Stomach (tissue), 9 donors: ENCODE data around the gene CDNF. TPM values are rescaled to one million over a fixed set of nuclear protein-coding genes. Genes with fewer than 3 reads are reported as not detected.

Source experiments
- DNase-seq, 2 donors: peaks; one replicate each; pipeline versions ENCODE4 v3.0.0 to v3.0.0-alpha.2; 2013 to 2019
- H3K27ac ChIP-seq, 5 donors: fragments of 200-600 bp in 4 of 5; sonication (generic) in 4 of 5; one replicate each; pipeline ENCODE4 v1.5.1; 2013 to 2019; ENCODE audit warnings: mild to moderate bottlenecking in 1 of 5, moderate library complexity in 1 of 5
- H3K27me3 ChIP-seq, 3 donors: fragments of 200-600 bp; sonication (generic); one replicate each; pipeline ENCODE4 v1.5.1; 2017 to 2019; ENCODE audit warnings: mixed run types in 1 of 3
- H3K36me3 ChIP-seq, 4 donors: fragments of 200-600 bp; sonication (generic); 1 replicate in 3 of 4; 2 replicates in 1 of 4; pipeline ENCODE4 v1.5.1; 2016 to 2019
- H3K4me1 ChIP-seq, 4 donors: fragments of 200-600 bp; sonication (generic); one replicate each; pipeline ENCODE4 v1.5.1; 2016 to 2019
- H3K4me3 ChIP-seq, 4 donors: fragments of 200-600 bp; sonication (generic) in 3 of 4; one replicate each; pipeline ENCODE4 v1.5.1; 2016 to 2019; ENCODE audit warnings: mild to moderate bottlenecking in 1 of 4
- H3K9me3 ChIP-seq, 4 donors: fragments of 200-600 bp; sonication (generic); one replicate each; pipeline ENCODE4 v1.5.1; 2016 to 2019
- EP300 ChIP-seq: sonication (generic); formaldehyde crosslinking; IDR thresholded peaks from one replicate; pipeline ENCODE4 v1.6.1; 2017; ENCODE audit warnings: antibody characterized with exemption
- POLR2A ChIP-seq, 4 donors: fragments of 450-650 bp; IDR thresholded peaks; one replicate each; pipeline ENCODE4 v1.6.1; 2016; ENCODE audit warnings: antibody characterized with exemption in 4 of 4, control low read depth in 2 of 4, mild to moderate bottlenecking in 1 of 4, moderate library complexity in 1 of 4
- POLR2AphosphoS5 ChIP-seq, 3 donors: sonication (generic); formaldehyde crosslinking; IDR thresholded peaks; one replicate each; pipeline ENCODE4 v1.6.1; 2016; ENCODE audit warnings: antibody characterized with exemption in 3 of 3
- WGBS, 5 donors: extraction: QIAGEN DNeasy Blood & Tissue Kit in 3 of 5; methylation state at CpG; one replicate each; pipeline versions ENCODE4 v1.1.5 to v1.1.7; 2013 to 2018; 5-methylcytosine and 5-hydroxymethylcytosine counted together
- intact Hi-C: fragments of 100-400 bp; cut with DNase I; formaldehyde crosslinking; loops from one replicate; pipeline ENCODE4 v1.15.1; 2023; ENCODE audit warnings: low total_unique reads
- polyA plus RNA-seq, 3 donors: library from polyadenylated mRNA; stranded (reverse); fragments of 200-250 nt; gene quantifications; one replicate each; pipeline ENCODE4 v1.2.3, GENCODE V29; 2013
- total RNA-seq, 5 donors: library from RNA; depleted of rRNA; stranded (reverse); fragments of >200 nt; gene quantifications; one replicate each; pipeline versions ENCODE4 v1.1.0 to v1.2.3, GENCODE V29; 2014 to 2016
- TF ChIP-seq, protein P1 (sequence below), 7 experiments: fragments of 450-650 bp in 4 of 7; fragments of 200-600 bp in 3 of 7; sonication (generic) in 3 of 7; IDR thresholded peaks; one replicate each; pipeline ENCODE4 v1.5.1; 2016 to 2019; ENCODE audit warnings: antibody characterized with exemption in 7 of 7, control low read depth in 2 of 7, mild to moderate bottlenecking in 1 of 7
- donor health status: healthy with polysubstance abuse.
- donor health status: Bipolar disorder and iron deficiency.
- donor health status: healthy.

CDNF gene
- total and polyA plus RNA-seq, 8 donors = 0.75 to 212 (median 4.1) TPM; not detected in 3

DNA sequence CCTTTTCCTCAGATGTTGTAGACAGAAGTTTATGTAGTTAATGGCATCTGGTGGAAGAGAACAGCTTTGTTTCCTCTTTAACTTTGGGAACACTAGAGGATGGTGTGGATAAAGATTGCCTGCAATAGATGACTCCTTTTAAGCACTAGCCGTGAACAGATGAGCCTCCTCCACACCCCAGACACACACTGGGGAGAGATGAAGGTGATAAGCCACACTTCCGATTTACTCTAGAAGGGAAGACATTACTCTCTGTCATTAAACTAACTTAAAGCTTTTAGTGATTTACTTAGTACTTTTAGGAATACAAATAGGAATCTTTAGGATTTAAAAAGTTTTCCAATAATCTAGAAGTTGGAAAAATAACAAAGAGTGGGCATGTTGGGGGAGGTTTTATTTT is 7.1 kb upstream of the CDNF start:
- Histone ChIP-seq H3K9me3 (no peaks in the 10 kb centered on the region), H3K27ac (no peak overlapping the region), H3K36me3 (peaks cover 35 to 77% (median 74%) of the 10 kb centered on the region in 4 donors), H3K27me3 (no peaks in the 10 kb centered on the region), H3K4me1 (peaks cover 0 to 3% (median 1%) of the 10 kb centered on the region in 4 donors), H3K4me3 (no peak overlapping the region)
- intact Hi-C loops = no loop called here
- TF ChIP-seq POLR2A (IDR thresholded peaks at IDR 0.05) = no peak
- TF ChIP-seq POLR2AphosphoS5 (IDR thresholded peaks at IDR 0.05) = no peak
- no peak for TF ChIP-seq EP300
- TF ChIP-seq, protein P1, sequence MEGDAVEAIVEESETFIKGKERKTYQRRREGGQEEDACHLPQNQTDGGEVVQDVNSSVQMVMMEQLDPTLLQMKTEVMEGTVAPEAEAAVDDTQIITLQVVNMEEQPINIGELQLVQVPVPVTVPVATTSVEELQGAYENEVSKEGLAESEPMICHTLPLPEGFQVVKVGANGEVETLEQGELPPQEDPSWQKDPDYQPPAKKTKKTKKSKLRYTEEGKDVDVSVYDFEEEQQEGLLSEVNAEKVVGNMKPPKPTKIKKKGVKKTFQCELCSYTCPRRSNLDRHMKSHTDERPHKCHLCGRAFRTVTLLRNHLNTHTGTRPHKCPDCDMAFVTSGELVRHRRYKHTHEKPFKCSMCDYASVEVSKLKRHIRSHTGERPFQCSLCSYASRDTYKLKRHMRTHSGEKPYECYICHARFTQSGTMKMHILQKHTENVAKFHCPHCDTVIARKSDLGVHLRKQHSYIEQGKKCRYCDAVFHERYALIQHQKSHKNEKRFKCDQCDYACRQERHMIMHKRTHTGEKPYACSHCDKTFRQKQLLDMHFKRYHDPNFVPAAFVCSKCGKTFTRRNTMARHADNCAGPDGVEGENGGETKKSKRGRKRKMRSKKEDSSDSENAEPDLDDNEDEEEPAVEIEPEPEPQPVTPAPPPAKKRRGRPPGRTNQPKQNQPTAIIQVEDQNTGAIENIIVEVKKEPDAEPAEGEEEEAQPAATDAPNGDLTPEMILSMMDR (IDR thresholded peaks at IDR 0.05) = no peak
- no peak for DNase-seq
- 78 to 92% (median 87%) methylated on average over 2 of the region's 2 CpGs for WGBS, 5 donors

- TF ChIP-seq, protein P1 (IDR thresholded peaks at IDR 0.05) = no peak
- TF ChIP-seq POLR2AphosphoS5 (IDR thresholded peaks at IDR 0.05) = no peak
- TF ChIP-seq EP300 = no peak
- no peak for TF ChIP-seq POLR2A (IDR thresholded peaks at IDR 0.05)
- Histone ChIP-seq H3K27me3 (no peaks in the 10 kb centered on the region), H3K4me1 (peaks cover 0 to 15% (median 11%) of the 10 kb centered on the region in 4 donors), H3K9me3 (no peaks in the 10 kb centered on the region), H3K36me3 (peaks cover 35 to 64% (median 61%) of the 10 kb centered on the region in 4 donors), H3K4me3 (no peak overlapping the region), H3K27ac (no peak overlapping the region)
- WGBS, 5 donors = 93 to 97% (median 94%) methylated on average over 15 of the region's 15 CpGs
- intact Hi-C loops = no loop called here
- no peak for DNase-seq
Measured at GRCh38 chr10:14843327-14843988, 5.6 kb upstream of the CDNF start.

DNA sequence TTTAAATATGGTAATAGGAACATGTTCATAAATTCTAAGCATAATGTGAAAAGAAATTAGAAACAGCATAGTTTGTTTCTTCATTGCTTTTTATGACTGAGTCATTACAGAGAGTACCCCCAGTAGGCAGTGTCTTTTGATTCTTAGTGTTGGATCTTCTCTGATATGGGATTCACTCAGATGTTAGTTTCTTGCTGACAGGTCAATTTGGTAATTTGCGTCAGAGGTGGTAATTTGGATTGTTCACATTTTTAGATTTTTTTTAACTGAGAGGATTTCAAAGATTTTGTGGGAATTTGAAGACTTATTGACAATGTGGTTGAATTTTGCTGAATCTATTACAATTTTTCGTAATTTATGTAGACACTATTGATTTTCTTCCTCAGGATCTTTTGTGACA is 2.3 kb upstream of the CDNF start:
- TF ChIP-seq EP300 (no peak), POLR2AphosphoS5 (IDR thresholded peaks at IDR 0.05) (no peak), POLR2A (IDR thresholded peaks at IDR 0.05) (no peak)
- TF ChIP-seq, protein P1 (IDR thresholded peaks at IDR 0.05) = no peak
- H3K36me3 ChIP-seq = peaks cover 35 to 50% (median 46%) of the 10 kb centered on the region in 4 donors
- 90 to 99% (median 95%) methylated on average over 2 of the region's 2 CpGs for WGBS, 5 donors

GRCh38 chr10:14839305-14839695 is 1.5 kb upstream of the CDNF start:
- Histone ChIP-seq H3K27me3 (no peaks in the 10 kb centered on the region), H3K27ac (peak overlapping the region; percentile 95 to 98 (median 97)), H3K9me3 (no peaks in the 10 kb centered on the region), H3K4me3 (peak overlapping the region; percentile 76 to 96 (median 94)), H3K4me1 (peaks cover 7 to 30% (median 23%) of the 10 kb centered on the region in 4 donors), H3K36me3 (peaks cover 30 to 41% (median 38%) of the 10 kb centered on the region in 4 donors)
- intact Hi-C loops = loop anchor here (10.0 kb wide), 1 partner anchor 244 kb away; no protein-coding TSS in a partner anchor
- TF ChIP-seq, protein P1 (IDR thresholded peaks at IDR 0.05) = no peak
- TF ChIP-seq POLR2AphosphoS5 (IDR thresholded peaks at IDR 0.05) = no peak
- no peak for TF ChIP-seq EP300
- TF ChIP-seq POLR2A (IDR thresholded peaks at IDR 0.05) = no peak
- DNase-seq = peak in 1 of 2 donors; percentile 42
- 6 to 10% (median 9%) methylated on average over 14 of the region's 14 CpGs for WGBS, 5 donors

More for the DNA sequence above, 2.3 kb upstream of the CDNF start:
- Histone ChIP-seq H3K9me3 (no peaks in the 10 kb centered on the region), H3K4me1 (peaks cover 7 to 27% (median 21%) of the 10 kb centered on the region in 4 donors), H3K27ac (no peak overlapping the region), H3K4me3 (no peak overlapping the region), H3K27me3 (no peaks in the 10 kb centered on the region)
- intact Hi-C loops = no loop called here
- no peak for DNase-seq
